Stimulated activated CD4-positive, alpha-beta T cell treated with anti-CD3 and anti-CD28 coated beads, Interleukin-2, amount 100 ng/mL, for 4 hours (primary cell): ENCODE data around the gene RMC1.
"Not testable (repeated sequence)": the region's sequence is repeated elsewhere in the genome, so short reads cannot be mapped to it uniquely, and the experiment has no call there.

Experiments
- DNase-seq: peaks from one replicate; pipeline ENCODE4 v3.0.0-alpha.2; 2020; ENCODE audit warnings: low read depth

Gene RMC1

GRCh38 chr18:23532848-23533247, 29.5 kb downstream of the RMC1 start:
- DNase-seq = no peak

GRCh38 chr18:23534276-23534675, 31.0 kb downstream of the RMC1 start:
- no peak for DNase-seq

DNA sequence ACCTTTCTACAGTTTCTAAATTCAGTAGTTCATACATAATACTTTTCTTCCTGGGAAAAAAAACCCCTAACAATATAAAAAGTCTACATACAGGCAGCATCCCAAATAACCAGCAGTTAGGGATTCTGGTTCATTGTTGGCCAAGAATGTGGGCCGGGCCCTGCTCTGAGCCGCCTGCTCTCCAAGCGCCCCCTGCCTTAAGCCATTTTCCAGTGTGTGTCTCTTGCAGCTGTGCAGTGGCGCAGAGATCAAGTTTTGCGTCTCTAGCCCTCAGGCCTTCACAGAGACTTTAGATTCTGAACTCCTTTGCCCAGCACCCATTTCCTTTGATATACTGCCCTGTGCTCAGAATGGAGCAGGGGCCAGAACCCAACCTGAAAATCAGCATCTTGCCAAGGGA, 32.9 kb downstream of the RMC1 start:
- DNase-seq = no peak

DNA sequence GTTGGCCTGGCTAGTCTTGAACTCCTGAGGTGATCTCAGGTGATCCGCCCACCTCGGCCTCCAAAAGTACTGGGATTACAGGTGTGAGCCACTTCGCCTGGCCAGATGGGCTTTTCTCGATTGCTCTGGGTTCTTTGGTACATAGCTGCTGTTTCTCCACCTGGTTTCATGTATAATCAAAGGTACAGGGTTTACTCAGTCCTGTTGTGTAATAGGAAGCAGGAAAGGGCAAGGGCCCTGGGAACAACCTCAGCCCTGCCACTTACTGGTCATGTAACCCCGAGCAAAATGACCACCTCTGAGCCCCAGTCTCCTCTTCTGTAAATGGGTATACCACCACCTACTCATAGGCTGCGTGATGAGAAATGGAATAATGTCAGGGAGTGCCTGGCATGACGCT, 34.0 kb downstream of the RMC1 start:
- DNase-seq = no peak

DNA sequence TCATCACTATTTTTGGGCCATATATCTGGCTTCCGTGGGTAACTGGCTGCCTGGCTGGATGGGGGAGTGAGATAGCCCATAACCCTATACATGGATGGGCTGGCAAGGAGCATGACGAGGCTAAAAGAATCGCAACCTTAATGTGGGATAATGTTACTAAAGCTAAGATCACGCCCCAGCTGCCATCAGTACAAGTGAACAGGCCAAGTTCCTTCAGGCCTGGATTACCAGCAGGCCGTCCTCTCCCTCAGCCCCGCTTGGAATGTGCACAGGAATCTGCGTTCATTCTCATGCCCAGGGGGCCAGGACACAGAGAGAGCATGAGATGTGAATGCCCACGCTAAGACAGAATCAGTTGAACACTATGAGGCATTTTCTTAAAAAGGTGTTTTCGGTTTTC, 34.7 kb downstream of the RMC1 start:
- no peak for DNase-seq

DNA sequence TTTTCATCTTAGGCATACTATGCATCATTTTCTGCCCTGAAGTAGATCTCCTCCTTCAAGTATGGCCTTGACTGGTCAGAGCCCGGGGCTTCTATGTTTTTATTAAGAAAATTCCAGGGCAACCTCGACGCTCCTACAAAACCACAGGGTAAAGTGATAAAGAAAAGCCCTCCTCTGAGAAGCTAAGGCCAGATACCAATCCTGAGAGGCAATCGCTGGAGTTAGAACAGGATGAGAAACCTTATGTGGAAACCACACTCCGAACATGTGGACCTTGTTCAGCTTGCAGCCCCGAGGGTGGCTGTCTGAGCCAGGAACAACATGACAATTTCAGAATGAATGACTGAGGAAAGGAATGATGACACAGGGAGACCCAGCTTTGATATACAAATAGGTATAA, 35.6 kb downstream of the RMC1 start:
- DNase-seq = no peak

GRCh38 chr18:23539296-23539695, 36.0 kb downstream of the RMC1 start:
- DNase-seq = no peak

GRCh38 chr18:23539911-23540525, 36.7 kb downstream of the RMC1 start:
- DNase-seq = no peak

DNA sequence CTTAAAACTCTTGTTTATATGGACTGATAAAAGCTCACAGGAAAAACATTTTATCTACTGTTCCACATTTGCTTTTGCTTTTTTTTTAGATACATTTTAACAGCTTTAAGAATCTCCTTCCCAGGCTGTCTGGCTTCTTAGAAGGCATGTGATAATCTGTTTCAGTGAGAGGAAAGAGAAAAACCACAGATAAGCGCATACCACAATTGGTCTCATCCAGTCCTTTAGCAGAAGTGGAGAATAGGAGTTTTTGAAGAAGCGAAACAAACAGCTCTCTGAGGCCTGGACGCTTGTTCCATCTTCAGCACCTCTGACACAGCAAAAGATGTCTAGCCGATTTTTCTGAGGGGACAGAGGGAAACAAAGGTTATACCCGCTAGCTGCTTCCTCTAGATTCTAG, 37.6 kb downstream of the RMC1 start:
- DNase-seq = no peak

DNA sequence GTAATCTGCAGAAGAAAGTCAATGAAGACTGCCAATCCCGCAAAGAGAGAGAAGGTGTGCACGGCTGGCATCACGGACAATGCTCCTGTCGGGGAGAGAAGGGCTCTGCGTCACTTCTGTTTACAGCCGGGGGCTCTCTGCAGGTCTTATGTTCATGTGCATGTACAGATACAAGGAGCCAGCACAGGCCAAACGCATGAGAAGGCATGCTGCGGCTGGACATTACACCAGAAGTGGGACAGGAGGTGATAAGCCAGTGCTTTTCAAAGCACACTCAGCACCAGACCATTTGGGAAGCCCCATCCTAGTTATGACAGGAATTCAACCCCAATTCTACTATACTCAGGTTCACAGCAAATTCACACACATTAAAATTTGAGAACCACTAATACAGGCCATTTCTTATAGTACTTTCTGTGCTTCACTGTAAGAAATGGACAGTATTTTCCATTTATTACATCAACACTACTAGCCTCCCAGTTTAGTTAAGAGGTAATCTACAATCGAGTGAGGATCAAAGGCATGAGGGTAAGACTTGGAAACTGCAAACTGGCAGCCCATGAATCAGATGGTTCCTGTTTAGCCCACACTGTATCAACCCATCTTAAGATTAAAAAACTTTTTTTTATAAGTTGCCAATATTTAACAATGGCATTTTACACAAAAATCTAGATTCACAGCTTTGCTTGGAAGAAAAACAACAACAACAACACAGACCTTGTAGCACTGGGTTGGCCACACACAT, 38.2 kb downstream of the RMC1 start:
- no peak for DNase-seq

DNA sequence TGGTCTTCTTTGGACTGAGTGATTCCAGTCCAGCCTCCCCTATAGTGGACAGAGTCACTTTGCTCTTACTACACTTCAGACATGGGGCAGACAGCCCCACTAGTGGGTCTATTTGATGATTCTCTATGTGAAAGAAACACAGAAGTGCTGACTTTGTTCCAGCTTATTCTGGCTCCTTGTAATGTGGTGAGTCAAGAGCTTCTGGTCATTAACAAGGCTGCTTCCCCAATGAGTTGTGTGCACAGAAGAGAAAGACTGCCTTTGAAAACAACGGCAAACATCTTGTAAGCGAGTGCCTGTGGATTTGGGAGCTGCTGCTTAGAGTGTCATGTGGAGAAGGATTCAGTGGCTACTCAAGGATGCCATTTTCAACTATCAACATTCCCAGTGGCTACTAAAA, 39.1 kb downstream of the RMC1 start:
- no peak for DNase-seq

GRCh38 chr18:23545247-23545789, 42.0 kb downstream of the RMC1 start:
- DNase-seq = no peak

DNA sequence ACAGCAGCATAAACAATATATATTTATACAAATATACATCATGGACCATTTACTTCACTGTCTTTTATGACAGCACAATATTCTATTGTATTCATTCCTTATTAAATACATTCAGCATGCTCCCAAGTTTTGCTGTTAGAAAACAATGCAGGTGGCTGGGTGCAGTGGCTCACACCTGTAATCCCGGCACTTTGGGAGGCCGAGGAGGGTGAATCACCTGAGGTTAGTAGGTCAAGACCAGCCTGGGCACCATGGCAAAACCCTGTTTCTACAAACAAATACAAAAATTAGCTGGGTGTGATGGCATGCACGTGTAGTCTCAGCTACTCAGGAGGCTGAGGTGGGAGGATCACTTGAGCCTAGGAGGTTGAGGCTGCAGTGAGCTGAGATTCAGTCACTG, 44.0 kb downstream of the RMC1 start:
- no peak for DNase-seq

DNA sequence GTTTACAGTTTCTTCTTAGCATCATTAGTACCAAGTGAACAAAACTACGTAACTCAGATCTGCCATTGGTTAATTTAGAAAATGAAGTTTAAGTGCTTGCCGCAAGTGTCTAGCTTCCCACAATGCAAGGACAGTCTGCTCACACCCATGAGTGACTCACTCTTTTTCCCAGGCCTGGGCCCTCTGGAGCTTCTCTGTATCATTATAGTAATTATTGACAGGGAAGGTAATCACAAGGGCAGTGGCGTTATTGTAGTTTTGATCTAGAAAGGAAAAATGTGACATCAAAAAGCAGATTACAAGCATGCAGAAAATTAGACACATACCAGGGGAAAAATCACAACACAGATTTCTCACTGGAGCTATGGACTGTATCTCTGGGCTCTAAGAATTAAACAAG, 44.5 kb downstream of the RMC1 start:
- no peak for DNase-seq

- DNase-seq = no peak
These were observed 45.0 kb downstream of the RMC1 start for GRCh38 chr18:23548275-23548674.

- no peak for DNase-seq
These were observed 45.4 kb downstream of the RMC1 start for GRCh38 chr18:23548719-23549118.

DNA sequence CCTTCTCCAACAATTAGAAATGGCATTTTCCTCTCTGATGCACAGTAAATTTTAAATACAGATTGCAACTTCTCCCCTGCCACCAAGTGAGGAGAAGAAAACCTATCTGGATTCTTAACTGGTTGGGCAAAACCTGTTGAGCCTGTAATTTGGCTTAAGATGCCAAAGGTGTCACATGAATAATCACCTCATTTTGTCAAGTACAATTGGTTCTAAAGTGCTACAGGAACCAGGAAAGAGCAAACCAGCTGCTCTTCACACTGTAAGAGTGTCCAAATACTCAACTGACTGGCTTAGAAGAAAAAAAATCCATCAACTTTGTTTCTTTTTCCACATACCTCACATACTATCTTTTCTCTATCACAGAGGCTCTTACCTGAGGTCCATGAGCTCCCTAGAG, 47.6 kb downstream of the RMC1 start:
- no peak for DNase-seq

DNA sequence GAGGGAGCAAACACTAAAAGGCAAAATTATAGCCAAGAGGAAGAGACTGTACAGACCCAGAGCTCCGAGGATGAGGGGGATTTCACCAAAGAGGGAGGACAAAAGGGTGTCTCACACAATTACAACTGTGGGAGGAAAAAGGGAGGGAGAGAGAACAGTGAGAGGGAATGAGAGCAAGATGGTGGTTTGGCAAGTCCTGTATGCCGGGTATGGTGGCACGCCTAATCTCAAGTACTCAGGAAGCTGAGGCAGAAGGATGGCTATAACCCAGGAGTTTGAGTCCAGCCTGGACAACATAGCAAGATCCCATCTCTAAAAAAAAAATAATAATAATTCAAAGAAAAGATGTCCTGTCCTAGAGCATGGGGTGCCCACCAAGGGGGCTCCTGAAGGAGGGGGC, 48.7 kb downstream of the RMC1 start:
- DNase-seq = no peak

DNA sequence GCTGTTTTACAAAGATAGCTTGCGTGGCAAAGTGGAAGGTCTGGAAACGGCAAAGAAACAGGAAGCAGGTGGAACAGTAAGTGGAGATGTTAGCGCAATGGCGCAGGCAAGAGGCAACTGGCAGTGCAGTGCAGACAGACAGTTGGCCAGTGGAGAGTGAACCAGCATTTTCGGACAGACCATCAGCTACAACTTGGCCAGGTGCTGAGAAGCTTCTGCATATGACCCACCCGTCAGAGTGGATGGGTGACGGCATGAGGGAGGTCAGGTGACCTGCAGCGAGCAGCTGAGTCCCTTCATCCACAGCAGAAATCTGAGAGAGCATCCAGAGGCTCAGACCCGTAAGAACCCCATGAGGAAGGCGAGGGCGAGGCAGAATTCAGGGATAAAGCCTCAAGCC, 49.2 kb downstream of the RMC1 start:
- no peak for DNase-seq

- no peak for DNase-seq
These were observed 50.6 kb downstream of the RMC1 start for GRCh38 chr18:23553887-23554286.

- no peak for DNase-seq
These were observed 53.0 kb downstream of the RMC1 start for GRCh38 chr18:23556145-23556780.

GRCh38 chr18:23557511-23557910, 54.2 kb downstream of the RMC1 start:
- not testable (repeated sequence) for DNase-seq

DNA sequence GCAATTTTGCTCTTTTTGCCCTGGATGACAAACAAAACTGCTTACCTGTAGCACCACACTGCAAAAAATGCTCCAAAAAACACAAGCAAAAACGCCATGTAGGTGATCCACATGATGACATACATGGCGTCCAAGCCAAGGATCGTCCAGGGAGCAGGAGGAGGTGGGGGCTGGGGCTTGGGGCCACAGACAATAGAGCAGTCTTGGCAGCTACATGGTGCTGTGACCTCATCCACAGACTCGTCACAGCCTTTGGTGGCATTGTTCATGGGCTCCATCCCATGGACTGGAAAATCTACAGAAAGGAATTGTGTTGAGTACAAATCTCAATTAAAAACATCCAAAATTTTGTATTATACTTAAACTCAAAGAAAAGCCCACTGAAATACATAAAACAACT, 56.9 kb downstream of the RMC1 start:
- DNase-seq = no peak
